HCT116 (cell line): ENCODE measurements around the gene MYBL2. TPM values are rescaled to one million over a fixed set of nuclear protein-coding genes. Genes with fewer than 3 reads are reported as not detected.

Experiments used
- ATAC-seq: fragments of 200-7000 bp; cut with Tn5 transposase; 2 replicates; pipeline ENCODE4 v1.9.1; 2020; ENCODE audit warnings: mild to moderate bottlenecking, moderate library complexity
- BruUV-seq: library from RNA; stranded (reverse); fragments of 400-500 nt; replicated peaks from 2 replicates; lab custom pipeline; 2021; lab: Mats Ljungman, UMichigan
- CTCF ChIA-PET: fragments of 300-600 bp; sonication (Branson Sonifier 250); formaldehyde crosslinking; loops from one replicate; lab custom pipeline; 2021; ENCODE audit warnings: antibody characterized with exemption; lab: Charles Lee
- POLR2A ChIA-PET: fragments of 300-600, 350-600 bp; sonication (Branson Sonifier 250); formaldehyde crosslinking; loops from one replicate; lab custom pipeline; 2021; ENCODE audit warnings: antibody characterized with exemption; lab: Charles Lee
- RAD21 ChIA-PET, 2 experiments: fragments of 300-600 bp; sonication (Branson Sonifier 250); formaldehyde crosslinking; loops; one replicate each; lab custom pipeline; 2023; ENCODE audit warnings: low total read pairs in 2 of 2; ENCODE audit not compliant: uncharacterized antibody in 2 of 2, unreplicated experiment in 2 of 2, low non-redundant PET in 1 of 2; lab: Charles Lee
- DNase-seq: peaks from one replicate; pipeline ENCODE4 v3.0.0-alpha.2; 2010; ENCODE audit warnings: low read depth, low spot score
- H2AFZ ChIP-seq: fragments of 200-600 bp; shearing (Covaris generic), sonication (generic); 2 replicates; pipeline ENCODE4 v1.6.1; 2017; ENCODE audit warnings: low read depth, mixed run types, mixed read lengths, antibody characterized with exemption, low read length; ENCODE audit not compliant: poor library complexity, severe bottlenecking
- H3K27ac ChIP-seq: 2 replicates; pipeline ENCODE4 v1.5.1; 2012; ENCODE audit warnings: low read depth, low read length
- H3K27me3 ChIP-seq: fragments of 200-600 bp; sonication (generic); 2 replicates; pipeline ENCODE4 v1.6.1; 2016; ENCODE audit warnings: mixed run types, low read length, mixed read lengths; ENCODE audit not compliant: insufficient read depth
- H3K36me3 ChIP-seq, 2 experiments: fragments of 200-500 bp in 1 of 2; fragments of 200-600 bp in 1 of 2; sonication (Bioruptor generic) in 1 of 2; sonication (generic) in 1 of 2; 2 replicates each; pipeline versions ENCODE4 v1.5.1 to v1.6.1; 2014 to 2016; ENCODE audit warnings: low read length in 2 of 2, inconsistent platforms in 1 of 2, mixed read lengths in 1 of 2, mixed run types in 1 of 2; ENCODE audit not compliant: insufficient read depth in 2 of 2, control insufficient read depth in 1 of 2
- H3K4me1 ChIP-seq, 2 experiments: fragments of 200-600 bp in 1 of 2; sonication (generic) in 1 of 2; 2 replicates each; pipeline versions ENCODE4 v1.5.1 to v1.6.1; 2012 to 2017; ENCODE audit warnings: low read length in 2 of 2, inconsistent platforms in 1 of 2, mild to moderate bottlenecking in 1 of 2, mixed read lengths in 1 of 2, mixed run types in 1 of 2, moderate library complexity in 1 of 2; ENCODE audit not compliant: insufficient read depth in 2 of 2, control insufficient read depth in 1 of 2
- H3K4me2 ChIP-seq: fragments of 200-600 bp; sonication (generic); 2 replicates; pipeline ENCODE4 v1.6.1; 2017; ENCODE audit warnings: mixed run types, low read length, mixed read lengths
- H3K4me3 ChIP-seq, 2 experiments: fragments of 200-600 bp in 1 of 2; sonication (generic) in 1 of 2; replicated peaks in 1 of 2; 2 replicates each; pipeline ENCODE4 v1.5.1; 2011 to 2016; ENCODE audit warnings: low read length in 2 of 2, control low read depth in 1 of 2, low read depth in 1 of 2, mild to moderate bottlenecking in 1 of 2, mixed read lengths in 1 of 2, mixed run types in 1 of 2
- H3K79me2 ChIP-seq: fragments of 200-600 bp; sonication (generic); 2 replicates; pipeline ENCODE4 v1.6.1; 2017; ENCODE audit warnings: mild to moderate bottlenecking, mixed run types, low read length, moderate library complexity, mixed read lengths; ENCODE audit not compliant: insufficient read depth
- H3K9ac ChIP-seq: fragments of 200-600 bp; sonication (generic); 2 replicates; pipeline ENCODE4 v1.6.1; 2016; ENCODE audit warnings: low read length, mixed read lengths
- H3K9me2 ChIP-seq: fragments of 200-600 bp; sonication (generic), shearing (Covaris generic); 2 replicates; pipeline ENCODE4 v1.6.1; 2017; ENCODE audit warnings: mixed run types, mild to moderate bottlenecking, moderate library complexity; ENCODE audit not compliant: insufficient read depth
- H3K9me3 ChIP-seq, 2 experiments: fragments of 200-500 bp in 1 of 2; fragments of 200-600 bp in 1 of 2; sonication (Bioruptor generic) in 1 of 2; sonication (generic) in 1 of 2; 2 replicates each; pipeline ENCODE4 v1.6.1; 2014 to 2017; ENCODE audit warnings: low read length in 2 of 2, mixed read lengths in 2 of 2, inconsistent platforms in 1 of 2, low read depth in 1 of 2, mild to moderate bottlenecking in 1 of 2, mixed run types in 1 of 2, moderate library complexity in 1 of 2; ENCODE audit not compliant: control insufficient read depth in 1 of 2, insufficient read depth in 1 of 2
- H4K20me1 ChIP-seq: fragments of 200-600 bp; sonication (generic), shearing (Covaris generic); 2 replicates; pipeline ENCODE4 v1.6.1; 2017; ENCODE audit warnings: mixed run types, mild to moderate bottlenecking, moderate library complexity; ENCODE audit not compliant: insufficient read depth
- EZH2 ChIP-seq: fragments of 200-600 bp; sonication (generic); IDR thresholded peaks from 2 replicates; pipeline ENCODE4 v1.6.1; 2017; ENCODE audit warnings: antibody characterized with exemption, mixed run types
- FOSL1 ChIP-seq: IDR thresholded peaks from 2 replicates; pipeline ENCODE4 v1.6.1; 2012; ENCODE audit warnings: low read depth
- RAD21 ChIP-seq: IDR thresholded peaks from 2 replicates; pipeline ENCODE4 v1.6.1; 2012; ENCODE audit warnings: low read depth, mild to moderate bottlenecking
- SIN3A ChIP-seq: IDR thresholded peaks from 2 replicates; pipeline ENCODE4 v1.6.1; 2012; ENCODE audit warnings: low read depth
- SP1 ChIP-seq: IDR thresholded peaks from 2 replicates; pipeline ENCODE4 v1.6.1; 2012; ENCODE audit warnings: low read depth
- ZFX ChIP-seq: fragments of 450-650 bp; IDR thresholded peaks from 2 replicates; pipeline ENCODE4 v1.6.1; 2017
- intact Hi-C: fragments of 100-400 bp; cut with micrococcal nuclease; formaldehyde crosslinking; loops from 2 replicates; pipeline ENCODE4 v1.10.0; 2022
- total RNA-seq: library from RNA; stranded (reverse); gene quantifications from one replicate; pipeline ENCODE4 v1.2.1, GENCODE V29; 2021; ENCODE audit not compliant: unreplicated experiment
- TF ChIP-seq, protein P1 (sequence below): IDR thresholded peaks from 2 replicates; pipeline ENCODE4 v1.6.1; 2012

MYBL2 gene
- total RNA-seq, 1 experiment from 2014 or later = 92.1 TPM

DNA sequence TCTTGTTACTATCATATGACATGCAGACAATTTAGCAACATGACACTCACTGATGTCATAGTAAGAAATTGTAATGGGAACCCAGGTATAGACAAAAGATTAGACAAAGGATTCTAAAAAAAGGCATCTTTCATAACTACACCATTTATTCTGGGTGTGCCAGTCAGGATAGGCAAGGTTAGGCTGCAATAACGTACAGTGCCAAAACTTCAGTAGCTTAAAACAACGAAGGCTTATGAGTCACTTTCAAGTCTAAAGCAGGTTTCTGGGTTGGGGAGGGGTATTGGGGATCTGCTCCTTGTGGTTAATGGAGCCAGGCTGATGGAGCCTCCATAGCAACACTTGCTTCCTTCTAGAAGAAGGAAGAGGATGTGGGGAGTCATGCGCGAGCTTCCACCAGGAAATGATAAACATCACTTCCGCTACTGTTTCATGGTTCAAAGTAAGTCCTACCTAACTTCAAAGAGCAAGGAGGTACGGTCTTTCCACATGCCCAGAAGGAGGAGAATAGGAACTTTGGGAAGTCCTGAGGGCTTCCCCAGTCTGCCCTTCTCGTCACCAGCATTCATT lies 61.9 kb downstream of the MYBL2 start:
- intact Hi-C loops = no loop called here

DNA sequence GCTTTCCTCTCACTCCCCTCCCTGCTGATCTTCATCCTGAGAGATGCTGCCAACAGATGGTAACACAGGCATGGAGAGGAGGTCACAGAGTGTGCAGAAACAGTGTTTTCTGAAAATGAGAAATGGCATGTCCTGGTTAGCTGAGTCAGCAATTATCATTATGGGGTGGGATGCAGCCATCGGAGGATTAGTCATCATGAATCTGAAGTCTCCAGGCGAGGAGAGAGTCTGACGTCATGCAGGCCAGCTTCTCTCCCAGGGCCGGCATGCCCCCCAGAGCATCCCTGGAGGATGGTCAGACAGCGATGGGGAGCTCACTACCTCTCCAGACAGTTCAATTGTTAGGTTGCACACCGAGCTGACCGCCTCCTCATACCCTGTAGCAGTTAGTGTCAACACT lies 64.6 kb downstream of the MYBL2 start:
- CTCF ChIA-PET = interaction anchor here (1.0 kb wide), 1 partner anchor 19 kb away, joined by 3 read pairs; no protein-coding TSS in a partner anchor
- Histone ChIP-seq H3K4me2 (no peak overlapping the region), H3K9me3 (no peaks in the 10 kb centered on the region), H3K9ac (no peak overlapping the region), H3K9me2 (no peaks in the 10 kb centered on the region), H3K4me3 (no peak overlapping the region), H2AFZ (no peak overlapping the region), H3K79me2 (no peaks in the 10 kb centered on the region), H3K27me3 (no peaks in the 10 kb centered on the region), H3K4me1 (no peaks in the 10 kb centered on the region), H4K20me1 (no peaks in the 10 kb centered on the region), H3K27ac (no peak overlapping the region), H3K36me3 (no peaks in the 10 kb centered on the region)
- DNase-seq (no peak), ATAC-seq (no peak)
- intact Hi-C loops = no loop called here
- BruUV-seq = no TSS peak
- TF ChIP-seq RAD21 (no peak), ZFX (no peak), EZH2 (no peak), FOSL1 (no peak), SIN3A (no peak)
- POLR2A ChIA-PET = no interaction called here
- RAD21 ChIA-PET = no interaction called here

More for the DNA sequence above, 61.9 kb downstream of the MYBL2 start:
- Histone ChIP-seq H3K4me2 (no peak overlapping the region), H3K9me3 (no peaks in the 10 kb centered on the region), H3K9ac (no peak overlapping the region), H3K79me2 (no peaks in the 10 kb centered on the region), H3K27me3 (no peaks in the 10 kb centered on the region), H3K4me3 (no peak overlapping the region), H3K36me3 (no peaks in the 10 kb centered on the region), H3K9me2 (no peaks in the 10 kb centered on the region), H3K27ac (no peak overlapping the region), H2AFZ (no peak overlapping the region), H4K20me1 (no peaks in the 10 kb centered on the region), H3K4me1 (no peaks in the 10 kb centered on the region)
- ChIA-PET CTCF (no interaction called here), POLR2A (no interaction called here), RAD21 (no interaction called here)
- BruUV-seq = no TSS peak
- DNase-seq (no peak), ATAC-seq (no peak)
- TF ChIP-seq, protein P1, sequence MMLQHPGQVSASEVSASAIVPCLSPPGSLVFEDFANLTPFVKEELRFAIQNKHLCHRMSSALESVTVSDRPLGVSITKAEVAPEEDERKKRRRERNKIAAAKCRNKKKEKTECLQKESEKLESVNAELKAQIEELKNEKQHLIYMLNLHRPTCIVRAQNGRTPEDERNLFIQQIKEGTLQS = no peak
- no peak for TF ChIP-seq SP1
